AG20443 (cell line): ENCODE data around the gene ATP11C.
"Not testable (repeated sequence)": the region's sequence is repeated elsewhere in the genome, so short reads cannot be mapped to it uniquely, and the experiment has no call there.

Experiments used
- DNase-seq: peaks from one replicate; pipeline ENCODE4 v3.0.0; 2012; ENCODE audit warnings: low spot score, mixed read lengths

Gene ATP11C

DNA sequence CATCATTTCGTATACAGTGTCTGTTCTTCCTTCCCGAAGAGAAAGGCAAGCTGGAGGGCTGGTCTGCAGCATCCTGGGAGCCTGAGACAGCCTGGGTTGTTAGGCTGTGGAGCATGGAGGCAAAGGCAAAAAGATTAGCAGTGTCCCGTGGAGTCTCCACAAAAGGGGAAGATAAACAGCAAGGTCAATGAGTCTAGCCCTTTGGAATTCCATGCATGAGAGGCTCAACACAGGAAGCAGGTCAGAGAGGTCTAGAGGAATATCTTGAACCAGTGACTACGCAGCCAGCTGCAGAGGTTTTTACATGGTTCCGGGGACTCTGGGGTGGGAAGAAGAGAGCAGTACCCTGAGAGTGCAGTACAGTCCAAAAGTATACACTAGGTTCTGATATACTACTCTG is 212.7 kb downstream of the ATP11C start:
- peak; percentile 37 for DNase-seq

DNA sequence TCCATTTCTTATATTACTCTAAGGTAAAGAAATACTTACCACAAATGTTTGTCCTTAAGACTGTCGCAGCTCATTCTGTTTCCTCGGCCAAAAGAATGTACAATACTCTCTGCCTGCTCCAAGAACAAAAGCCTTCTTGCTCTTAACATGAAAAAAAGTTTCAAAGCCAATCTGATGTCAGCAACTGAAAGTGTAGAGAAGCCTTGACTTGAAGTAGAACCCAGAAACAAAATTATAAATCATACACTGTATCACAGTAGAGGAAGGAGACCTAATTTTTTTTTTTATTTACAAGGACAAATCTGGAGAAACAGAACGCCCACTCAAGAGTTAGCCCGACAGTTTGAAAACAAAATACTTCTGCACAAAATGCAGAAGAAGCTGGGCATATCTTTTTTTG is 224.8 kb downstream of the ATP11C start, which contains the start of gene MCF2:
MCF2 (minus strand) TSS at position 101 of the 400 bp plus-strand sequence. CDS start 56,423 bp downstream, outside the sequence.
- DNase-seq: no peak

DNA sequence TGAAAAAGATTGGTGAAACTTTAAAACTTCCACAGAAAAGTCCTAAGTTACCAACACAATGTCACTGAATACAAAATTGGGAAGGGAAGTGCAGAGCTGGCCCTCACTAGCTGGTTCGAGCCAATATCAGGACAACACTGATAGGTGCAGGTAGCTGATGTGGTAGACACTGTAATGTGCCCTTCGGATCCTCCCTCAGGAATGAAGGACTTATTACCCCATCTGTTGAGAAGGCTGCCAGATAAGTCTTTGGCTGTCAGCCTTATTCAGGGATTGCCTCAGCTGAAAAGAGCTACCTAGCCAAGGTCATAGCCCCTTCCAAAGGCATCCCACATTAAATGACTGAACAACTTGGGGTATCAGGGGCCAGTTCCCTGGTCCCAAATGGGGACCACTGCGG is 230.2 kb downstream of the ATP11C start:
- no peak for DNase-seq

DNA sequence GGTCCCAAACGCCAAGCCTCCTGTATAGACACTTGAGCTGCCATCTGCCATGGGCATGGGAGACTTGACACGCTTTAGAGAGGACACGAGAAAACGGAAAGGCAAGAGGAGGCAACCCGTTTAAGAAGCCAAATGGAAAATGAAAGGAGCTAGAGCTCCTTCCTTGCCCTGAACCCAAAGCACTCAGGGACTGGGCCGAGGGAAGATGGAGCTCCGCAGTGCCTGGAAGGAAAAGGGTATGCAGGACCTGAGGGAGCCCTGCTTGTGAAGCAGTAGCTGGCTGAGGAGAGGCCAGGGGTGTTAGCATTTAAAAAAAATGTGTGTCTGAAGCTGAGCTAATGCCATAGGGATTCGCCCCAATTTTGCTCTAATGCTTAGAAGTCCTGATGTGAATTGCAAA is 239.9 kb downstream of the ATP11C start:
- no peak for DNase-seq

DNA sequence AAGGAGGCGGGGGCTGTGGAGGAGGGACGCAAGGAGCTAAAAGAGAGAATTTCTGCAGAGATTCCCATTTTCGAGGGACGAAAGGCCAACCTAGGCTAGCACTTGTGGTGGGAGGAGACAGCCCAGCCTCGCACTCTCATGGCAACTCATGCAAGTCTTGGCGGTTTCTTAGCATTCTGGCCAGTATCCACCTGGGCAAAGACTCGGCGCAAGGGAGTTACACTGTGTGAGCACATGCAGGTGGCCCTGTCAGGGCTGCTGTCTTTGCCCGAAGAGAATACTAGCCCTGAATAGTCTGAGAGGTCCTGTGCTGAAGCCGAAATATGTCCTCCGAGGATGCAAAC is 240.4 kb downstream of the ATP11C start:
- DNase-seq: no peak

DNA sequence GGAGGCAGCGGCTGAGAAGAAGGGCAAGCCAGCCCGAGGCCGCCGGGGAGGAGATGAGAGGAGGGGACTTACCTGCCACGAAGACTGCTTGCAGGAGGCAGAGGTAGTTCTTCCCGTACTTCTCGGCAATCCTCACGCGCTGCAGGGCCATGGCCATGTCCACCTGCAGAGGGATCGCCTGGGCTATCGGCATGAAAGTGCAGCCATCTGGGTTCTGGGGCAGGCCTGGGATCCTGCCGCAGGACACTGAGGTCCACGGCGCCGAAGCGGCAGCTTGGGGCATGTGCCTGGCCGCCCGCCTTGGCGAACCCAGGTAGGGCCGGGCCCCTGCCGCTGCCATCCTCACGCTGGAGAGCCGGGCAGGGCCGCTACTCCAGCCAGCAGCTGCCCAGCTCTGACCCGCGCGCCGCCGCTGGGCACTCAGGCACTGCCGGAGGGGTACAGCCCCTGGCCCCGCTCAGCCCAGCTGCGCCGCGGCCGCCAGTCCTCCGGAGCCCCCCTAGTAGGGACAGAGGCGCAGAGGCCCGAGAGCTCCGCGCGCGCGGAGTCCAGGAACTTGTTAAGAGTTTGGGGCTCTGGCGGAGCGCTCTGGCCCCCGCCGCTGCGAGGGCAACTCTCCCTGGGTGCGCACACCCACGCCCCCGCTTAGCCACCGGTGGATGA is 240.9 kb downstream of the ATP11C start:
- peak; percentile 8 for DNase-seq

DNA sequence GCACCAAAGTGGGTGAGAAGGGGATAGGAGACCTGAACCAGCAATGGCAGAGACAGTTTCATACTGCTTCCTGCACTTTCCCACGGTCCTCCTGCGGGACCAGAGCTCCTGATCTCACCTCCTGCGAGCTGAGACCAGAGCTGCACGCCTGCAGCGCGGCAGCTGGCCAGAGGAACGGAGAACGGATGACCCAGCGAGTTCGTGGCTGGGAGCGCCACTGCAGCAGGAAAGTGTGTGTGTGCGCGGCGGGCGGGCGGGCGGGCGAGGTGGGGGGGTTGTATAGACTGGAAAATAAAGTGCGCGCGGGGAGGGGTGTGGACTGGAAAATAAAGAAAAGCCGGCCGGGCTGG is 241.4 kb downstream of the ATP11C start:
- peak; percentile 22 for DNase-seq

DNA sequence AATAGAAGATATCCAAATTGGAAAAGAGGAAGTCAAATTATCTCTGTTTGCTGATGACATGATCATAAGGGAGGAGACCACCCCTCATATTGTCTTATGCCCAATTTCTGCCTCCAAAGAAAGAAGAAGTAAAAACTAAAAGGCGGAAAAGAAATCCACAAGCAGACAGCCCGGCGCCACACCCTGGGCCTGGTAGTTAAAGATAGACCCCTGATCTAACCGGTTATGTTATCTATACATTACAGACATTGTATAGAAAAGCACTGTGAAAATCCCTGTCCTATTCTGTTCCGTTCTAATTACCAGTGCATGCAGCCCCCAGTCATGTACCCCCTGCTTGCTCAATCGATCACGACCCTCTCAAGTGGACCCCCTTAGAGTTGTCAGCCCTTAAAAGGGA is 247.7 kb downstream of the ATP11C start:
- not testable (repeated sequence) for DNase-seq

DNA sequence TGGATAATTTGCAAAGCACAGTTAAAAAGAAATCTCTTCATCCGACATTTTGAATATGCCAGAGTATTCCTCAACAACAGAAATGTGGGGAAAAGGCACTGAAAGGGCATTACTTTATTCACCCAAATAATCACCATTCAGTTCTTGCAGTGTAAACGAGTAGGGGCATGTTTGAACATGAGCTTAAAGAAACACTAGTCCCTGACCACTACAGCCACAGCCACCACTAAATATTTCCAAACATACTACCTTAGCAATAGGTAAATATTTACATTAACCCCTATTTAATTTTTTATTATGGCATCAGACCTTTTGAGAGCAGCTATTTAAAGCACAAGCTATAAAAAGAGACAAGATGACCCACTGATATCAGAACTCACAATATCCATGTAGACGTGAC is 252.5 kb downstream of the ATP11C start:
- no peak for DNase-seq
